ENCODE results near the gene POLR1E. TPM values are rescaled to one million over a fixed set of nuclear protein-coding genes. Genes with fewer than 3 reads are reported as not detected.
A peak's percentile ranks its signal among the peaks of the same experiment; 100 is the strongest.

Gene POLR1E
- polyA plus RNA-seq, 1 experiment: 21.6 TPM

DNA sequence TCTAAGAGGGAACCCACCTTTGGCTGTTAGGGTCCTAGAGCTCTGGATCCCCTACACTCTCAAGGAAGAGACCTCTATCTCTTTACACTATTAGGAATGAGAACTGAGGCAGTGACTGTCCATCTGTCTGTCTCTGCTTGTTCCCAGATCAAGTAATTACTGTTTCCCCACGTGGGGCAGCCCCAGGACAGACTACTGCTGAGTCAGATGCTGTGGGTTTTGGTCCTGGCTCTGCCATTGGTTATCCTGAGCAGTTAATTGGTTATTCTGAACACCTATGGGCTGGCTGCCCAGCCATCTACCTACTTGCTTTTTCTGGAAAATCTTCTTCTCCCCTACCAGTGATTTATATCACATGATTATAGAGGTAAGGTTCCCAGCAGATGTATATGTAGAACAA, 57.1 kb downstream of the POLR1E start:
- TF ChIP-seq, protein P1, sequence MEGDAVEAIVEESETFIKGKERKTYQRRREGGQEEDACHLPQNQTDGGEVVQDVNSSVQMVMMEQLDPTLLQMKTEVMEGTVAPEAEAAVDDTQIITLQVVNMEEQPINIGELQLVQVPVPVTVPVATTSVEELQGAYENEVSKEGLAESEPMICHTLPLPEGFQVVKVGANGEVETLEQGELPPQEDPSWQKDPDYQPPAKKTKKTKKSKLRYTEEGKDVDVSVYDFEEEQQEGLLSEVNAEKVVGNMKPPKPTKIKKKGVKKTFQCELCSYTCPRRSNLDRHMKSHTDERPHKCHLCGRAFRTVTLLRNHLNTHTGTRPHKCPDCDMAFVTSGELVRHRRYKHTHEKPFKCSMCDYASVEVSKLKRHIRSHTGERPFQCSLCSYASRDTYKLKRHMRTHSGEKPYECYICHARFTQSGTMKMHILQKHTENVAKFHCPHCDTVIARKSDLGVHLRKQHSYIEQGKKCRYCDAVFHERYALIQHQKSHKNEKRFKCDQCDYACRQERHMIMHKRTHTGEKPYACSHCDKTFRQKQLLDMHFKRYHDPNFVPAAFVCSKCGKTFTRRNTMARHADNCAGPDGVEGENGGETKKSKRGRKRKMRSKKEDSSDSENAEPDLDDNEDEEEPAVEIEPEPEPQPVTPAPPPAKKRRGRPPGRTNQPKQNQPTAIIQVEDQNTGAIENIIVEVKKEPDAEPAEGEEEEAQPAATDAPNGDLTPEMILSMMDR (IDR thresholded peaks at IDR 0.05; ENCODE audit: insufficient read depth, low read depth, low read length): no peak
- Histone ChIP-seq H3K36me3 (ENCODE audit: control insufficient read depth, insufficient read depth, low read length) (peaks cover 8% of the 10 kb centered on the region), H3K4me3 (ENCODE audit: low read depth, low read length) (no peak overlapping the region), H3K27me3 (ENCODE audit: control insufficient read depth, insufficient read depth, low read length) (no peaks in the 10 kb centered on the region)
- POLR2A ChIA-PET: no interaction called here
- CTCF ChIA-PET: interaction anchor here (1.5 kb wide), 1 partner anchor 8 kb away, joined by 5 read pairs; no protein-coding TSS in a partner anchor
- no peak for DNase-seq (ENCODE audit: low read depth)

DNA sequence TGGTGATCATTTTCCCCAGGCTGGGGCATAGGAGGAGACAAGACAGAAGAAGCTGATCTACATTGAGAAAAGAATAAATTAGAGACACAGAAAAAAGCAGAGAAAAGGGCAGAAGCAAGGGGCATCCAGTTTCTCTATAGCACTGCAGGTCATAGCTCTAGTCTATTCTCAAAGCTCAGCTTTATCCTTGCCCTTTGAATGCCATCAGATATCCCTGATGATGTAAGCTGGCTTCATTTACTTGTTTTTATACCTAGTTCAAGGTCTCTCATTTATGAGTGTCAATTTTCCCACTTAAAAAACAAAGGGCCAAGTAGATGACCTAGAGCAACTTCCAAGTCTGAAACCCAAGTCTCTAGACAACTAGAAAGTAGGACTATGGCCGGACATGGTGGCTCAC, 57.7 kb downstream of the POLR1E start:
- Histone ChIP-seq H3K36me3 (ENCODE audit: control insufficient read depth, insufficient read depth, low read length) (peaks cover 5% of the 10 kb centered on the region), H3K4me3 (ENCODE audit: low read depth, low read length) (no peak overlapping the region), H3K27me3 (ENCODE audit: control insufficient read depth, insufficient read depth, low read length) (no peaks in the 10 kb centered on the region)
- ChIA-PET CTCF (no interaction called here), POLR2A (no interaction called here)
- no peak for DNase-seq (ENCODE audit: low read depth)
- TF ChIP-seq, protein P1 (IDR thresholded peaks at IDR 0.05; ENCODE audit: insufficient read depth, low read depth, low read length): no peak

DNA sequence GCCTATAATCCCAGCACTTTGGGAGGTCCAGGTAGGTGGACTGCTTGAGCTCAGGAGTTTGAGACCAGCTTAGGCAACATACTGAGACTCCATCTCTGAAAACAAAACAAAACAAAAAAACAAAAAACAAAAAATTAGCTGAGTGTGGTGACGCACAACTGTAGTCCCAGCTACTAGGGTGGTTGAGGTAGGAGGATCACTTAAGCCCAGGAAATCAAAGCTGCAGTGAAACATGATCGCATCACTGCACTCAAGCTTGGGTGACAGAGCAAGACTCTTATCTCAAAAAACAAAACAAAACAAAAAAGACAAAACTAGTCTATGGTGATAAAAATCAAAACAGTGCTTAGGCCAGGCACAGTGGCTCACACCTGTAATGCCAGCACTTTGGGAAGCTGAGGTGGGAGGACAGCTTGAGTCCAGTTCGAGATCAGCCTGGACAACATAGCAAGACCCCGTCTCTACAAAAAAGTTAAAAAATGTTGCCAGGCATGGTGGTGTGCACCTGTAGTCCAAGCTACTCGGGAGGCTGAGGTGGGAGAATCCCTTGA, 61.7 kb downstream of the POLR1E start:
- CTCF ChIA-PET: no interaction called here
- no peak for DNase-seq (ENCODE audit: low read depth)
- TF ChIP-seq, protein P1 (IDR thresholded peaks at IDR 0.05; ENCODE audit: insufficient read depth, low read depth, low read length): no peak
- Histone ChIP-seq H3K4me3 (ENCODE audit: low read depth, low read length) (no peak overlapping the region), H3K36me3 (ENCODE audit: control insufficient read depth, insufficient read depth, low read length) (no peaks in the 10 kb centered on the region), H3K27me3 (ENCODE audit: control insufficient read depth, insufficient read depth, low read length) (no peaks in the 10 kb centered on the region)
- POLR2A ChIA-PET: no interaction called here

DNA sequence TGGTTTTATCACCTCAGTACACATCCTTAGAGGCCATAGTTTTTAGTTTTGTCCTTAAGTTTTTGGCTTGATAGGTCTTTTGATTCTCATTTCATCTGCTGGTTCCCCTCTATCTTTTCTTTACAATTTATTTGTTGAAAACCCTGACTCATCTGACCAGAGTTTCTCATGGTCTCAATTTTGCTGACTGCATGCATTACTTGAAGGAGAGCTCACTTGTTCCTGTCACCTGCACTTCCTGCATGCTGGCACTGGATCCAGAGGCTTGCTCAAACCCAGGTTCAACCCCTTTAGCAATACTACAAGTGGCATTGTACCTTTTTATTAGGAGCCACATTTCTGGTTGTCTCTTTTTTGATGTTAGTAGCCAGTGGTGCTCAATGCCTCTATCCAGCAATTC, 63.8 kb downstream of the POLR1E start:
- ChIA-PET CTCF (no interaction called here), POLR2A (interaction anchor here (0.6 kb wide), 1 partner anchor 91 kb away, joined by 7 read pairs; no protein-coding TSS in a partner anchor)
- TF ChIP-seq, protein P1 (IDR thresholded peaks at IDR 0.05; ENCODE audit: insufficient read depth, low read depth, low read length): no peak
- DNase-seq (ENCODE audit: low read depth): no peak
- Histone ChIP-seq H3K27me3 (ENCODE audit: control insufficient read depth, insufficient read depth, low read length) (no peaks in the 10 kb centered on the region), H3K36me3 (ENCODE audit: control insufficient read depth, insufficient read depth, low read length) (no peaks in the 10 kb centered on the region), H3K4me3 (ENCODE audit: low read depth, low read length) (no peak overlapping the region)

DNA sequence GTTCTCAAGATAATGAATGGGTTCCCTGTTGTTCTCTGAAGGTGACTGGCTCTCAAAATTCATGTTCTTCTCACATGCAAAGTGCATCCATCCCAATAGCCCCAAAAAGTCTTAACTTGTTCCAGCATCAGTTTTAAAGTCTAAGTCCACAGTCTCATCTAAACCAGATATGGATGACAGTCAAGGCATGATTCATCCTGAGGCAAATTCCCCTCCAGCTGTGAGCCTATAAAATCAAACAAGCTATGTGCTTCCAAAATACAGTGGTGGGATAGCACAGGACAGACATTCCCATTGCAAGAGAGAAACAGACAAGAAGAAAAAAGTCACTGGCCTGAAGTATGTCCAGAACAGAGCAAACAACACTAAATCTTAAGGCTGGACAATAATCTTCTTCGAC, 65.0 kb downstream of the POLR1E start:
- H3K4me3 ChIP-seq (ENCODE audit: low read depth, low read length): no peak overlapping the region
- peak; percentile 65 for DNase-seq (ENCODE audit: low read depth)
- no peaks in the 10 kb centered on the region for H3K27me3 ChIP-seq (ENCODE audit: control insufficient read depth, insufficient read depth, low read length)
- POLR2A ChIA-PET: no interaction called here
- no peaks in the 10 kb centered on the region for H3K36me3 ChIP-seq (ENCODE audit: control insufficient read depth, insufficient read depth, low read length)
- CTCF ChIA-PET: interaction anchor here (0.9 to 1.2 kb wide), 2 partner anchors 8 to 57 kb away, joined by 3 to 5 read pairs; no protein-coding TSS in a partner anchor
- TF ChIP-seq, protein P1 (IDR thresholded peaks at IDR 0.05; ENCODE audit: insufficient read depth, low read depth, low read length): no peak
